ENCODE measurements around the gene SETD7.

The SETD7 gene

DNA sequence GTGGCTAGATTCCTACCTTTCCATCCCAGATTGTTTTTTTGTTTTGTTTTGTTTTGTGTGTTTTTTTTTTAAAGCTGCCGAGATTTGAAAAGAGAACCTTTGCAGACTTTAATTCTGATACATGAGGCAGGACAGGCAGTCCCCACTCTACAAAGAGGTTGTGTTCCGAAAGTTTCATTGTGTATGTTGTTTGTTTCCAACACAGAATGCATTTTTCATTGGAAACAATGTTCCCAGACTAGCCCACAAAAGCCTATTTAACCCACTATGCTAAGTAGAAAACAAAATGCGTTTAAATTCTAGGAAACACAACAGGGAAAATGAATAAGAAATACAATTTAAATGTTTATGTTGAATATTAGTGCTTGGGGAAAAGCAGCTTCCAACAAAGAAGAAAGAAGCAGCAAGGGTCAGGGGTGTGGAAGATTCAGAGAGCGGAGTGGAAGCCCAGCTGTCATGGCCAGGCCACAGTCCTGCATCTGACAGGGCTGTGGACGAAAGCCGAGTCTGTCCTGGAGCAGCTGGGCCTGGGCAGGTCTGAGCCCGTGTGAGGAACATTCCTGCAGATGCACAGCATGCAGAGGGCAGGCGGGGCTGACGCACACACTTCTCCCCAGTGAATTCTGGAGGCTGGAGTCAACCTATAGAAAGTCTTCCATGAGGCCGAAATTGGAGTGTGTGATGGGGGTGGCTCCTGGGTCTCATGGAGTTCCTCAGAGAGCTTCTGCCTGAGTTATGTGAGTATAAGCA, 12.4 kb upstream of the SETD7 start:
- no peak for DNase-seq

DNA sequence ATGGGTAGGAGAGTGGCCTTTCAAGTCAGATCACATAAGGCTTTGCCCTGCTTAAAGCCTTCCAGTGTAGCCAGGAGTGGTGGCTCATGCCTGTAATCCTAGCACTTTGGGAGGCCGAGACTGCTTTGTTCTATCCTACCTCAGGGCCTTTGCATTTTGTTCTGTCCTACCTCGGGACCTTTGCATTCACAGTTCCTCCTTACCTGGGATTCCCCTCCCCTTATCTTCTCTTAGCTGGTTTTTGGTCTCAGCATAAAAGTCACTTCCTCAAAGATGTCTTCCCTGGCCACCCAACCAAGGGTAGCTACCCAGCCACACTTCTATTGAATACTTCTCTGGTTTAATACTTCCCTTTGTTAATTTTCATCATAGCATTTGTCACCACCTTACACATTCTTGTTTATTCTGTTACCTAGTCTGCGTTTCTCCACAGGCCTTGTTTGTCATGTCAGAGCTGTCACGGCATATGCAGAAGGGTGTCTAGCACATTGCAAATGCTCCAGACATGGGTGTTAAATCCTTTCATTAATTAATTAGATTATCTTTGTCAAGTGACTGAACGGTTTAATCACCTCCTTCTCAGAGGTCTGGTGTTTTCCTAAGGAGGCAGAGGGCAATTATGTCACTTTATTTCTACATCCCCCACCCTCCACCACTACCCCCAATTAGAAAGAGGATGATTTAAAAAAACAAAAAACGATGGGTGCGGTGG, 11.3 kb upstream of the SETD7 start:
- no peak for DNase-seq

DNA sequence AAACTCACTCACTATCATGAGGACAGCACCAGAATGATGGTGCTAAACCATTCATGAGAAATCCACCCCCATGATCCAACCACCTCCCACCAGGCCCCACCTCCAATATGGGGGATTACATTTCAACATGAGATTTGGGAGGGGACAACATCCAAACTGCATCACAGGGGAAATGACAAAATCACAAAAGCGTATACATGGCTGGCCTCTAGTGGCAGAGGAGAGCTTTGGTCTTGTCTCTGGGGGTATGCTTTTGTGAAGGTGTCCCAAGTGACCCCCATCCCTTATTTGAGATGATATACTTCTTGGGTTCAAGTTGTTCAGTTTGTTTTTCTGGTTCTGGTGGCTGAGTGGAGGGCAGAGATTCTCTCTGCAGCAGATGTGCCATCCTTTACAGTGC, 8.5 kb upstream of the SETD7 start:
- DNase-seq, result peak; percentile 20

DNA sequence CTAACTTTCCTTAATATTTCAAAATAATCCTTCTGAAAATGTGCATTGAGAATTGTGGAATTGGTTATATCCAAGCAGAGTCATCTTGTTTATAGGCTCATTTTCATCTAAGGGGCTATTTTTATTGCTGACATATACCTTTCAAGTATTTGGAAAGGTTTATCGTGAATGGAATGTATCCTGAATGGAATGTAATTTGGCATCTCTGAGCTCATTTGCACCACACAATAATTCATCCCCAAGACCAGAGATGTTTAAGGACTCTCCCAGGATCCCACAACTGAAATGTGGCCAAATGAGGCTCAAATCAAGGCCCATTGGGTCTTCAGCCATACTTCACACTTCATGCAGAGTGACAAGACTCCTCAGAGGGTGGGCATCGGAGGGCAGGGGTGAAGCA, 7.5 kb upstream of the SETD7 start:
- DNase-seq, result no peak

DNA sequence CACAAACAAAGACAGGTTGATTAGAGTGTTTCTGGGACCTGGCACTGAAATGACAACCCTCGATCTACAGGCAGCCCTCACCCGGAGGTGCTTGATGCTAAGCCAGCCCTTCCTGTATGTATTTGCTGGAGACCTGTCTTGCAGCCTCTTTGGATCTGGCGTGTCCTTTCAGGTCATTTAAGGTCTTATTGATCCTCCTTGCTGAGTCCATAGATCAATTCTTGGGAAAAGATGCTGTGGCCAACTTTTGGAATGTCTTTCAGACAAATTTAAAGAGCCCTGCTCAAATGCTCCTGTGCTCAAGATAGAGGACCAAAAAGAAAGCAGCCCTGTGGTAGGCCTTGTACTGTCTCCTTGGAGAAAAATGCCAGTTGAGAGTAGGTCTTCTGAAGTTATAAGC, 6.8 kb upstream of the SETD7 start:
- DNase-seq, result no peak

DNA sequence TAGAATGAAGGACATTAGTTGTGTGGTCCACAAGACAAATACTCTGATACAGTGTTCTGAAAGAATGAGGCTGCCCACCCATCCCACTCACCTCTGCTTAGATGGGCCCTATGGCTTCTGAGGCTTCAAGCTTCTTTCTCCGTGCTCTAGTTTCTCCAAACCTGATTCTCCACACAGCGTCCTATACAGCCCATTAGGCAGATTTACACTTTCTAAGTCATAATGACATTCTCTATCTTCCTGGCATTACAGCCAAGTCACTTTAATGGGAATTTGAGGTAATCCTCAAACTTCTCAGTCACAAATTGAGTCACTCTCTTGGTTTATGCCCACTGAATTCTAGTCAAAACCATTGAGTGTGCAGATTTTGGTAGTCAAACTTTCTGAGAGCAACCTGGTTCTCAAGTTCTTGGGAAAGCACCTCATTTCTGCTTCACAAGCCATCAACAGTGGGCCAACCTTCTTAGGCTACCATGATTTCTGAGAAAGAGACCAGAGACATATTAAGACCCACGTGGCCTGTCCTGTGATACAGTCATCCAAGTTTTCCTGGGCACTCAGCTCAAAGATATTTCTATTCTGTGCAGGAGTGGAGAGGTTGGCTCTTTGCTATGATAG, 6.2 kb upstream of the SETD7 start:
- DNase-seq, result no peak

DNA sequence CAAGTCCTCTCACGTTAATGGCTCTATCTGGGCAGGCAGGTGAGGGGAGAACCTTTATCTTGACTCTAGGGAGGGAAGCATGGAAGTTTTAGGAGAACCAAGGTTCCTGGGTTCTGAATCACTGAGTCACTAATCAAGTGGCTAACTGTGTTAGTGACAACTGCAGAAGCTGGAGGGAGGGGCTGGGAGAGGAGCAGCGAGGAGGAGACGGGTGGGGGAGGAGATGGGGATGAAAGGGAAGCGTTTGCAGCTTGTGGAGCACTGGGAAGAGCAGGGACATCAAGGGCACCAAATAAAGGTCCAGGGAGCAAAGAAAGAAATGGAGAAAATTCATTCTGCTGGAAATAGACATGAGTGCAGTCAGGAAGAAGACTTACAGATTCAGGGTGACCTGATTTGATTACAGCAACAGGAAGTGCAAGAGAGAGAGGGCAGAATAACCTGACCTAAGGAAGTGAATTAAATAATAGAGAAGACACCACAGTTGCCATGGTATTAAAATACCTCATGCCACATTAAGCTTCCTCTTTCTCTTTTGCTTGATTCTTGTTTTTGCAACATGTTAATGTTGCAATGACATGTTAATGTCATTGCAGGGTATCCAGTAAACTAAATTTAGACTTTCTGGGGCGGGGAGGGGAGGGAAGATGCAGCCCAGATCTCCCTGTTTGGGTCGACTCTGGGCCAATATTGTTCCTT, 4.5 kb upstream of the SETD7 start:
- peak; percentile 75 for DNase-seq

DNA sequence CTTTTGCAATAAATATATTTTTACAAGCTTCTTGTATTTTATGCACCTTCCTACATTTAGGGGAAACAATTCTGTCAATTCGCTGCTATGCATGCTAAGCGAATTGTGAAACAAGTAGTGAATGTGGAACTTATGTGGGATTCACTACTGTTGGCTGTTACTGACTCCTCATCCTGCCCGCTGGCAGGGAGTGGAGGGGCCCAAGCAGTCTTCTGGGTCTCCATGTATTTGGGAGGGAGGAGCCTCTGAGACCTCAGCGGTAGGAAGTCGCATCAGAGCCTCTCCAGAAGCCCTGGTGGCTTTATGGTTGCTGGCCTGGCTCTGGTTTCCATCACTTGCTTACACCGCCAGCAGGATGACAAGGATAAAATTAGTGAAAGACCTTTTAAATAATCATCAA, 3.7 kb upstream of the SETD7 start:
- DNase-seq, result peak; percentile 3

DNA sequence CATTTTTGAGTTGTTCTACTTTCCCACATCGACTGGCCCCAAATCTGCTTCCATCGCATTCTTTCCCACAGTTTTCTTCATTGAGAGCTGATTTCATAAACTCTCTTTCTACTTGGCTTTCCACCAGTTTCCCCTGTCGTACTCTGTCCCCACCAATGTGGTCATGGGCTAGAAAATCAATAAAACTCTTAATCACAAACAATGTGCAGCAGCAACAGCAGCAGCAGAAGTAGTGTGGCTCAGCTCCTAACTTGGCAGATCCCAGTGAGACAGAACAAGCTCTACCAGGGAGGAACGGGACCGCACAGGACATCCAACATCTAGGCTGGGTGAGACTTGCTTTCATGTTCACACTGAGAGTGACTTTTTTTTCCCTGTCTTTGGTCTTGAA, 3.1 kb upstream of the SETD7 start:
- DNase-seq, result no peak

DNA sequence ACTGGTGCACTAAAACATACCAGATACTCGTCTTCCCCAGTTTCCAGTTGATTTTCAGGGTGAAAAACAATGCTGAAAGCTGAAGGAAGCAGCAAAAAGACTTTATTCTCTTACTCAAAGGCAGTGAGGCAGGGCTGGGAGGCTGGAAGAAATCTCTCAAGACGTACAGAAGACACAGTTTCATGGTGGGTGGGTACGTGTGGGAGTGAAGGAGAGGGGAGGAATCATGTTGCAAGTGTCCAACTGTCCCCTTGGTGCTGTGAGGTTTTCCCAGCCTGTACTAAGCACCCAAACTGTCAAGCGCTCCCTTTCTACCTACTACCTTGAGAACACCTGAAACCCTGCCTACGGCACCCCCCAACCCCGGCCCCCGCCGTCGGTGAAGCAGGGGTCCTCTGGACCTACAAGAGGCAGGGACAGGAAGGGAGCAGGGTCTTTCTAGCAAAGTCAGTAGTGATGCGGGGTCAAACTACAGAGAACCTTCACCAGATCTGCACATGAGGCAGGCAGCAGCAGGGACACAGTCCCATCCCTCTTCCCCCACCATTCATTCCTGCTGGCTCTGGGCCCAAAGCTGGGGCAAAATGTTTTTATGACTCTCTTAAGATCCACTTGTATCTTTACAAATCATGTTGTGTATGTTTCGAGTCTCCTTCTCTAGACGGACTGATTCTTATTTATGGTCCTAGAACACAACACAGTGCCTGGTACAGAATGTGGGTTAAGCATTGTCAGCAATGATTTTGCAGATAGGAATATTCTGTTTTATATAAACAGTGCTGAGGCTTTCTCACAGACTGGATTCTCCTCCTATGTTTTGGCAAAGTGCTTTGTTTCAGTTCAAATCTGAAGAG, 2.4 kb upstream of the SETD7 start:
- DNase-seq, result no peak

DNA sequence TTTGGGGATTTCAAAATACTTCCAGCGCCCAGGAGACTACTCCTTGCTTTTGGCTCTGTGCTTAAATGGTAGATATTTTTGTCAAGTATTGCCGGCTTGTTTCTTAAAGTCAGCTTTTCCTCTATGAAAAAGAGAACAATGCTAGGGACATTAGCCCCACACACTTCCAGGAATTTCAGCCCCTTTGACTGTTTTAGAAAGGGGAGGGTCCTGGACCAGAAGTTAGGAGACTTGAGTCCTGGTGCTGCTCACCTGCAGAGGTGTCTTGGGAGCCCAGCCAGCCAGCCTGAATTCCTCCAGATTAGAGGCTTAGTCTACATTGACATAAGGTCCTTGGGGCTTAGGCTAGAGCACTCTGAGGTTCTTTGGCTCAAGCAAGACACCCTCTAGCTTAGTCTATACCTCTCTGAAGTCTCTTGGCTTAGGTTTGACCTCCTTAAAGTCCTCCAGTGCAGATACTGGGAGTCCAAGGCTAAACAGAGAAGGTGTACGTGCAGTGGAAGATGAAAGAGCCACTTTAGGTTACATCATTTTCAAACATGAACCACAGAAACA, 1.6 kb upstream of the SETD7 start:
- DNase-seq, result peak; percentile 3

DNA sequence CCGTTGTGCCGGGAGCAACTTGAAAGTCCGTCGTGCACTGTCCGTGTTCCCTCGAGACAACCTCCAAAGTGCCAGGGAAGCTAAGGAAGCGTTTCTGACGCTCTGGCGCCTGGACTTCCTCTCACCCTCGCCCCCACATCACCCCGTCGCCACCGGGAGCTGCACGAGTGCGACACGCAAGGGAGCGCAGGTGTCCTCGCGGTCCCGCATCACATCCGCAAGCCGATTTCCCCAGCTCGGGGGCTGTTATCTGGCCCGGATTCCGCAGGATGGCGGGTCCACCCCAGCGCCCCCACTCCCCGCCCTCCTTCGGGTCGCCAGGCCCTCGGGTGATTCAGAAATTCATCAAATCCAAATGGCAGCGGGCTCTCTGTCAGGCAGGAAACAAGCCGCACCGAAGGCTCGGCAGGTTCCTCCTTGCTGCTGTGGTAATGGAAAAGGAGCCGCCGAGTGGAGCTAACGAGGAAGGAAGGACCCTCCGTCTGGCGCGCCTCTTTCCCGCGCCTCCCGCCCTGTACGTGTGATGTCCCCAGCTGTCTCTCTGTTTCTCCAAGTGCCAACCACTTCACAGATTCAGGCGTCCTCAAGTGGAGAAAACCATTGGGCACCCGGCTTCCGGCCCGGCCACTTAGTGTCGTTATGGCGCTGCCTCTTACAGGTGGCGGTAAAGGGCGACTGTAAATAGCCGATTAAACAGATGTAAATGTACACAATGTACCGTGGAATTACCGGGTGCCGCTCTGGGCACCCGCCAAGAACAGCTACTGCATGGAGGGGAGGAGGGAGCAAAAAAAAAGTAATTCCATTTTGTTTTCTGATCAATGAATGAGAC, 921 bp upstream of the SETD7 start:
- DNase-seq, result peak; percentile 75

DNA sequence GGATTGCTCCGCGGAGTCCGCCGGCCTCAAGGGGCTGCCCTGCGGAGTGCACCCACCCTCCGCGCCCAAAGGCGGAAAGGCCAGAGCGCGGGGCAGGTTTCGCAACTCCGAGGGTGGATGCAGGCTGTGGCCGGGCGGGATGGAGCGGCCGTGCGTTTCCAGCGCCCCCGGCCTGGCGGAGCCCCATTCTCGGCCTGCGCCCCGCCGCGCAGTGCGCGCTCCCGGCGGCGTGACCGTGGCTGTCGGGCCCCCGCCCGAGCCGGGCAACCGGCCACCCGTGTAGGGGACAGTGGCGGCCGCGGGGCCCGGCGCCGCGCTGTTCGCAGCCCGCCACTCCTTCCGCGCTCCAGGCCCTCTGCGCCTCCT, 331 bp downstream of the SETD7 start:
- no peak for DNase-seq

DNA sequence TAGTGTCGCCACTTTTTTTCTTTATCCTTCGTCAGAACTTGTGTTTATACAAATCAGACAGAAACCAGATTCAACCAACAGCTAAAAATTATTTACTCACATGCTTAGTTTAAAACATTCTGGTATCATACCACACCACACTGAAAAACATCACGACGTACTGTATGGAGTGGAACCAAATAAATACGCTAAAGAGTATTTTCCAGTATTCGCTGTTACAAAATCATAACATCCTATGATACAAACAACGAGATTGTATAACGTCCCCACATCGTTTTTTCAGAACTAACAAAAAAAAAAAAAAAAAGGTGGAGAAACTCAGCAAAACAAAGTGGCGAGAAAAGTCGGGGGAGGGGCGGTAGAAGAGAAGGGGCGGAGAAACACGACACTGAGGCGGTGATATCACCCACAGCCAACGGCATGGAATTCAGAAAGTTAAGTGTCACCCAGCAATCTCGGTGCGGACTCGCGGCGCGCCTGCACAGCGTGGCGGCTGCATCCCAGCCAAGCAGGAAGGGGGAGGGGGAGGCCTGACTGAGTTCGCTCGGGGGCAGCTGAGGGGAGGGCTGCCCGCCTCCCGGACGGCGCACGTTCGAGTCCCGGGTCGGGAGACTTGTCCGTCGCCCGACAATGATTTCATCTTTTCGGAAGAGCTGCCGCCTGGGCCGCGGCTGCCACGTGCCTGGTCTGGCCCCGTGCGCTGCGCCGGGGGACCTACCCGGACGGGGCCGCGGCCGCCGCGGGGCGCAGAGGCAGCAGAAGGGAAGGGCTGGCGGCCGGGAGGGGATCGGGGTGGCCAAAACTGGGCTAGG, 920 bp downstream of the SETD7 start:
- peak; percentile 92 for DNase-seq

DNA sequence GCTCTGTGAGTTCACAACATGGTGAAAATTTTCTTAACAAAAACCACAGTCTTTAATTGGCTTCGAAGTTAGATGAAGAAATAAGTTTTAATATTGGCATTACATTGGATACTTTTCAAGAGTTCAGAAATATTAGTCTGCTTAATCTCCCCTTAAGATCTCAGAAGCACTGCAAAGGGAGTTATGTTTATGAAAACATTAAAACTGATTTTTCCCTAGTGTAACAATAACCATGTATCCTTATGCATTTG, 1.5 kb downstream of the SETD7 start:
- no peak for DNase-seq

DNA sequence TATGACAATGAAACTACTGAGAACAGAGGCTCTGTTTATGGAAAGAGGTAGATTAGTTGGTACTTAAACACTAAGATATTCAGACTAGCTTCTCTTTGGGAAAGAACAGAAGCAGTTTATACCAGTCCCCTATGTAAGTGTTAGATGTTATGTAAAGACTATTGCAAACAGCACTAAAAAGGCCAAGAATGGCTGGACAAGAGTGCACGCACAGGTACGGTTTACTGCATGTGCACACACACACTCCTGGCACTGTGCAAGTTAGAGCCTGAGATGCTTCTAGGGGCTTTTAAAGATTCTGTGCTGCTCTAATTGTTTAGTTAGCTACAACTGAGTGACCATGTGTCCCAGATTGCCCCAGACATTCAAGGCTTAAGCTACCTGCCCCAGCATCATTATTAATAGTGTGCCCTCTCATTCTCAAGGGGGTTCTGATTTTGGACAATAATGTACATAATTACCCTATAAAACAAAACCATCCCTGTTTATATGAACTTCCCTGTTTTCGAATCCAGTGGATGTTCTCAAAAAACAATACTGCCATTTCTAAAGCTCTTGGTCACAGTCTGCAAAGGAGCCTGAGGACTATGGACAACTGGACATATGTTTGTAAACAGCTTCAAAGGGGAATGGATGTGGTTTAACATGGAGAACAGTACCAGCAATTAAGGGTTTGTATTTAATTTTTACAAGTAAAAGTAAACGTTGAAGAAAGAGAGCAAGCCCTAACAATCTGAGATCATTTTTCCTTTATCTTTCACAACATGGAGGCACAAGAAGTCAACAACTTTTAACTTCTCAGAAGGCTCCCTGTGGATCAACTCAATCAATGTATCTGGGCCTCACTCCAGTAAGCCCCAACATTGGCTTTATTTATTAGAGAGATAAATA, 2.0 kb downstream of the SETD7 start:
- peak; percentile 2 for DNase-seq

DNA sequence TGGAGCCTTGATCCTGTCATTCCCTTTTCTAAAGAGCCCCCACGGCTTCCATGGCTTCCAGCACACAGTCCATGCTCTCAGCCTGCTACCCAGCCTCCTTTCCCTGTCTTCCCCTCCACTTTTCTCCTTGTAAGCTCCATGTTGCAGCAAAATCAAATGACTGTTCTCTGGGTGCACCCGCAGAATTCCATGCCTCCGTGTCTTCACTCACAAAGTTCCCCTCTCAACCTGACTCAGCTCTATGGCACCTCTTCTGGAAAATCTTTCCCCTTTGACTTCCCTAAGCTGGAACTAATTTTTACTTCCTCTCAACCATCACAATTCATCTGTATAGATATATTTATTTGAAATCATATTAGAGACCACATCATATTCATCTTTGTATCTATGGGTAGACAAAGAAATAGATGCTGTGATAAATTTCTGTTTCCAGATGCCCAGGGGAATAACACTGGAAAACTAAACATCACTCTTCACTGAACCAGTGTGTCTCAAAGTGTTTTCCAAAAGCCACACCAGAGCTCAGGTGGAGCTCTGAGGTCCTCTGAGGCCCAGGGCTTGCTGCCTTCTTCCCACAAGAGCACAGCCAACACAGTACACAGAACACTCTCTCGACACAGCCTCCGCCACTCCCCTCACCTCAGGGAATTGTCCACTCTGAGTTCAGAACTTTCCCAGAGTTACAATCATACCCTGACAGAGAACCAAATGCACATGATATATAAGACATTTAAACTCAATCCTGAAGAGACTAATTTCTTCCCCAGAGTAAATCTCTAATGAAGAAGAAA, 3.3 kb downstream of the SETD7 start:
- DNase-seq, result no peak

DNA sequence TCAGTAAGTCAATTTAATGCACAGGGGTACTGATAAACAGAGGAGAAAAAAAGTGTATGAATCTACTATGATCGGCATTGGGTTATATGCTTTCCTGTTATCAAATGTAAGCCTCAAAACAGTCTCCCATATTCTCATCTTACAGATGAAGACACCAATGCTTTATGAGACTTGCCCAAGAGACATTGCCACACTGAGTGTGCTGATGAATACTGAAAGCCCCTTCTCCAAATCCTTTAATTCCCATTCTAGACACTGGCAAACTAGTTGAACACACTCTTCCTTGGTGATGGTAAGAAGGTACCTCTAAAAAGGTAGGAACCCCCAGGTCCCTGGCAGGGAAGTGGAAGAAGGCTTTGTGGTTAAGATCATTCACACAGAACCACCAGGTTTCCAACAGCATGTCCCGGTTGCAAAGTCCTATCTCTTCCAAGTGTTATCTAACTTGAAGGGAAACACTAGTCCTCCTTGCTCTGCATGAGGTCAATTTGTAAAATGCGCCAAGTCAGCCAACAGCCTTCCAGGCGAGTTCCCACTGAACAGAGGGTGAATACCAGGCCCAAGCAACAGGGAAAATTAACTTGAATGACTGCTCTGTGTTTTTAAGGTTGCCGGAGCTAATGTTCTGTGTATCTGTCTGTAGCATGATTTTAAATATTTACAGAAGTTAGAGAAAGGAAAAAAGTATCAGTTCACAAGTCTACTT, 5.1 kb downstream of the SETD7 start:
- no peak for DNase-seq
